Activated CD4-positive, alpha-beta T cell treated with anti-CD3 and anti-CD28 coated beads for 48 hours (primary cell): ENCODE results near the gene PARP16.
"Not testable (repeated sequence)": the region's sequence is repeated elsewhere in the genome, so short reads cannot be mapped to it uniquely, and the experiment has no call there.

Source experiments
- DNase-seq: peaks from one replicate; pipeline ENCODE4 v3.0.0-alpha.2; 2020

Gene PARP16

GRCh38 chr15:65270811-65271545 lies 15.7 kb downstream of the PARP16 start:
- DNase-seq = peak; percentile 42

DNA sequence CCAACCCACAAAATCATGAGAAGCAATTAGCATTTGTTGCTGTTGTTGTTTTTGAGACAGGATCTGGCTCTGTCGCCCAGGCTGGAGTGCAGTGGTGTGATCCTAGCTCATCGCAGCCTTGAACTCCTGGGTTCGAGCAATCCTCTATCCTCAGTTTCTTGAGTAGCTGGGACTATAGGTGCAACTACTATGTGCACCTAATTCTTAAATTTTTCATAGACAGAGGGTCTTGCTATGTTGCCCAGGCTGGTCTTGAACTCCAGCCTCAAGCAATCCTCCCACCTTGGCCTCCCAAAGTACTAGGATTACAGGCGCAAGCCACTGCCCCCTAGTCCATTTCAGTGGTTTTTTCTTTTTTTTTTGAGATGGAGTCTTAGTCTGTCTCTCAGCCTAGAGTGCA lies 18.3 kb downstream of the PARP16 start:
- no peak for DNase-seq

DNA sequence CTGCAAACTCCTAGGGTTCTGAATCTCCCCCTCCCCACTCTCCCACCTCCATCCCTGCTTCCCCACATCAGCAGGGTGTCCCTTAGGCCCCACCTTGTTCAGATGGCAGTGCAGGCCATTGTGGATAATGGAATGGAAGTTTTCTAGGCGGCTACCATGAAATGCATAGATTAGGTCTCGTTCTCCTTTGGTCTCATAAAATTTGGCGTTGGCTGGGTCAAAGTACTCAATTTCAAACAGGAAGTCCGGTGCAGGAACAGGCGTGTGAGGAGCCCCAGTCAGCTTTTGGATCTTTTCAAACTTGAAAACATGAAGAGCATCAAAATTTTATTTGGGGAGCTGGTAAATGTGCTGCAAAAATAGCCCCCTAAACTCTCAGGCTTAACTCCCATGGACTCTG lies 20.2 kb downstream of the PARP16 start:
- no peak for DNase-seq

DNA sequence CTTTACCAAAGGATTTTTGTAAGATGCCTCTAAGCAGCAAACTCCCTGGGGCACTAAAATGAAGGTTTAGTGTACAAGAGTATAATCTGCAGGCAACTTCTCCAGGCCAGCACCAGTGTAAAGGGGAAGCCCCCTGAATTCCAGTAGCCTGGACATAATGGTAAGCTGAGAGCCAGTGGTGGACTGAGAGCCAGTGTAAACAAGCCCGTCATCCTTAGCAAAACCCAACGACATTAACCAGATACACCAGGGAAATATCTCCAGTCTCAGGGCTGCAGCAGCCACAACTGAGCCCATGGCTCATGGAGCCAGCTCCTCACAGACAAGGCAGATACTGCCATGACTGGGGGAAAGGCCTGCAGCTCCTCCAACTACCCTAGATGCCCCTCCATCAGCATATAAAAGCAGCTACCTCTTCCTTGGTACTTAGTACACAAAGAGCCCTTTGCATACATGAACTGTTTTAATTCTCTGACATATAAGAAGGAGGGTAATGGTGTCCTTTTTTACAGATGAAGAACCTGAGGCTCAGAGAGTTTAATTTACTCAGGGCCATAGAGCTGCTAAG lies 21.7 kb downstream of the PARP16 start:
- no peak for DNase-seq

DNA sequence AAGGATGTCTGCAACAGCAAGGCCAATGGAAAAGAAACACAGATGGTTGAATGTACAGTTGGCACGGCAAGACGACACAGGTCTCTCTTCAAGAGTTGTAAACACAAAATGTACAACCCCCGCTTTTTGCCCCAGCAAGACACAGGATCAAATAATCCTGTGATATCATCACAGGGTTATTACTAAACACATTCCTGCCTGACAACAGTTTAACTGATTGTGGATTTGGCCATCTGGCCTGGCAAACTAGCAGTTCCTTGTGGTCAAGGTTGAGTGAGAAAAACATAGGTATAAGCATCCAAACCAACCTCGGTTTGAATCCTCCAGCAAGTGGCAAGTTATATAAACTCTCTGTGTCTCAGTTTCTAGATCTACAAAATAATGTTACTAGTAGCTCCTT lies 23.4 kb downstream of the PARP16 start:
- no peak for DNase-seq

DNA sequence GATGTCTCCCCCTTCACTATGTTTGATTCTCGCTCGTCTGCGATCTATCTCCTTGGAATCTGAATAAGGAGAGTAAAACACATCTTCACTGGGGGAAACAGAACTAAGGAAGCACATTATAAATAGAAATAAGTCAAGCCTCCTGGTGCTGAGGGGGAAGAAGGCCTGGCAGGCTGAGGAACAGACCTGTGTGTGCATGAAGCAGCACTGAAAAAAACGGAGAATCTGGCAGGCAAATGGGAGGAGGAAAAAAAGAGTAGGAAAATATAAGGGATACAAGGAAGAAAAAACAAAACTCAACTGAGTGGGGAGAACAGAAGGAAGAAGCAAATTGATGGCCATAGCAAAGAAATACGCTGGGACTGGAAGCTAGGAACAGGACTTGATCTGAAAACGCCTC lies 25.7 kb downstream of the PARP16 start:
- no peak for DNase-seq

DNA sequence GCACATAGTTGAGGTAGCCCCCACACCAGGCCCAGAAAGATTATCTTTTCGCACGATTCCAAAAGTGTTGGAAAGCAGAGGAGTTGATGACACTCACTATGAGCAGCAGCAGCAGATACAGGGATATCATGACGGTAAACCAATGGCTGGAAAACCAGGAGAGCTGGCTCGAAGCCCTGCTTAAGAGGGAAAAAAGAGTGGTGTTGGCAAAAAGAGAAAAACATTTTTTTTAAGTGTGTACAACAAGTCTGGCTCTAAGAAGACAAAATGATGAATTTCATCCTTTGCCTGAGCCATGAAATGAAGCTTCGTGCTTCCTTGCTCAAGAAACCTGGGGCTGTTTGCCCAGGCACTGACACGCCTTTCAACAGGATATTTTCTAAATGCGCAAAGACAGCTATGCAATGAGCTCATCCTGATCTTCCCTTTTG lies 27.3 kb downstream of the PARP16 start:
- no peak for DNase-seq

DNA sequence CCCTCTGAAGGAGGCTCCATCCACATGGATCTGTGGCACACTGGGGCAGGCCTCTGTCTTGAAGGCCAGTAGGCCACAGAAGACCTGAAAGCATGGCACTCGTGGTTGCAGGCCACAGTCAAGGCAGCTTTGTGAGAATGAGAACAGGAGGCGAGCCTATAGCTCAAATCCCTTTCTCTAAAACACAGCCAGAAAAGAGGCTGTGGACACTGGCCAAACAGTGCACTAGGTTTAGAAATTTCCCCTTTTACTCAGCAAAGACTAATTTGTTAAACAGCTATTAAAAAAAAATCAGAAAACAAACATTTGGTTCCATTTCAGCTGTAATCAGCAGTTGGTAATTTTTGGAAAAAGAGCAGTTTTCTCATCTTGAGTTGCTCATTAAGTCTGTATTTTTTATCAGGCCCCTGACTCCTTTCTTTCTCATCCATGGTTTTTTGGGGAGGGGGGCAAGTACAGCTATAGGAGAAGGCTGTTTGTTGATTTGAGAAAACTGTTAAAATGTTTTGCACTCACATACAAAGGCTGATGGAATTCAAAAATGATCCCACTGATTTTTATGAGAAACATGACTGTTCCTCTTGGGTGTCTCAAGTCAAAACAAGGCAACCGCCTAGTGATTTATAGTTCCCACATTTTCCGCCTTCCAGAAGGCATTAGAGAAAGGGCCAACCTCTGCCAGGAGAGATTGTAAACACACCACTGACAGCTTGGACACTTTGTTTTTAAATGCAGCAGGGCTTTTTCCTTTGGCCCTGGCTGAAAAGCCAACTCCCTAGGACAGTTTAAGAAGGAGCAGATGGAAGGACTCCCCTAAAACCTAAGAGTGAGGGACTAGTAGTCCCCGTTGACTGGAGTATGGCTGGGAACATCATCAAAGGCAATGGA lies 28.1 kb downstream of the PARP16 start:
- no peak for DNase-seq

GRCh38 chr15:65255486-65256140 lies 31.1 kb downstream of the PARP16 start:
- DNase-seq = no peak

GRCh38 chr15:65254758-65255157 lies 31.9 kb downstream of the PARP16 start:
- DNase-seq = no peak

GRCh38 chr15:65254356-65254755 lies 32.3 kb downstream of the PARP16 start:
- DNase-seq = no peak

- DNase-seq = peak; percentile 83
Measured at GRCh38 chr15:65249641-65250040, 37.0 kb downstream of the PARP16 start.

DNA sequence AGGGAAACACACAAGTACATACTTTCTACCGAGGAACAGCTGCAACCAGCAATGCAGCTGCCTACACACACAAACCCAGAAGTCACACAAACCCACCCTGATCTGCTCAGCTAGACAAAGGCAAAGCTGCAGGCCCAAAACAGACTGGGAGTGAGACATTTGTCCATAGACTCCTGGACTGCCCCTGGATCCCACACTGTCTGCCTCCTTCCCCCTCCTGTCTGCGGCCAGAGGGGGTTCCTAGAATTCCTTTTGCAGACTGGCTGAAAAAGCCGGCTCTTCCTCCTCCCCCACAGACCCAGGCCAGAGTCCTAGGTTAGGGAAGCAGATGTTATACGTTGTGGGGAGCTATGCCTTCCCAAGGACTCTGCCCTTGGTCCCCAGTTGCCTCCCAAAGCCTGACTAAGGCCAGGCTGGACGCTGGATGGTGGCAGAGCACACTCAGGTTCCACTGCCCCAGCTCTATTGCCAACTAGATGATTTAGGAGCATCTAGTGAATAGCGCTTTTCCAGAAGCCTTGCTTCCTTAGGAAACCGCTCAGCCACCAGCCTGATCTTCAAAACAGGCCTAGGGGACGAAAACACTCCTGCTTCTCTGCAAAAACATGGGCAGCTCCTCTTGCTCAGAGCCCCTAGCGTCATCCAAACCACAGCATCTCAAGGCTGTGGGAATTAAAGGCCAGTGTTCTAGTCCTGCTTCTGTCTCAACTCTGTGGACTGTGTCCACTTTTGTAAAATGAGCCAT lies 38.0 kb downstream of the PARP16 start:
- no peak for DNase-seq

- DNase-seq = no peak
Measured at GRCh38 chr15:65246939-65247338, 39.7 kb downstream of the PARP16 start.

DNA sequence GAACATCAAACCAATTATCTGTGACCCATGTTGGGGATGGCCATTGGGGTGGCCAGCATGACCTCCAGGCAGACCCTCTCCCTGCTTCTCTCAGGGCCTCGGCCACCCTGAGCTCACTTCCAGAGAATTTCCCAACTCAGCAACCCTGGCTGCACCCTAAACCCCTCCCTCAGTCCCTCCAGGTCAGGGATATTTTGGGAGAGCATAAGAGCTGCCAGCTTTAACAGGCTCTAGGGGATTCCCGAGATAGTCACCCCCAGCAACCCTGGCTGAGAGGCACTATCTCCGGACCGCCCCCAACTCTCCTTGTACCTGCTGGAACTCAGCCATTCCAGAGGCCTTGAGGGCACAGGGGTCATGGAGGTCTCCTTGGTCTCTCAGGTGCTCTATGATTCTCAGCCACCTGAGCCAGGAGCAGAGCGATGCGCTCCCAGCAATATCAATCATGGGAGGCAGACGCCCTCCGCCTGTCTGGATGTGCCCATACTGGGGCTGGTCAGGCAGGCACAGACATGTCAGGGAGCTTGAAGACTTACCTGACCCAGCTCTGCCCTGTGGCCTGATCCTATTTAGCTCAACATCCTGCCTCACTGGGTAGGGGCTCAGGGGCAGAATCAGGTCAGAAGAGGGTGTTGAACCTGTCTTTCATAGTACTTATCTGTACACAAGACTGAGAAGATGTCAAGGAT lies 40.5 kb downstream of the PARP16 start:
- DNase-seq = no peak

DNA sequence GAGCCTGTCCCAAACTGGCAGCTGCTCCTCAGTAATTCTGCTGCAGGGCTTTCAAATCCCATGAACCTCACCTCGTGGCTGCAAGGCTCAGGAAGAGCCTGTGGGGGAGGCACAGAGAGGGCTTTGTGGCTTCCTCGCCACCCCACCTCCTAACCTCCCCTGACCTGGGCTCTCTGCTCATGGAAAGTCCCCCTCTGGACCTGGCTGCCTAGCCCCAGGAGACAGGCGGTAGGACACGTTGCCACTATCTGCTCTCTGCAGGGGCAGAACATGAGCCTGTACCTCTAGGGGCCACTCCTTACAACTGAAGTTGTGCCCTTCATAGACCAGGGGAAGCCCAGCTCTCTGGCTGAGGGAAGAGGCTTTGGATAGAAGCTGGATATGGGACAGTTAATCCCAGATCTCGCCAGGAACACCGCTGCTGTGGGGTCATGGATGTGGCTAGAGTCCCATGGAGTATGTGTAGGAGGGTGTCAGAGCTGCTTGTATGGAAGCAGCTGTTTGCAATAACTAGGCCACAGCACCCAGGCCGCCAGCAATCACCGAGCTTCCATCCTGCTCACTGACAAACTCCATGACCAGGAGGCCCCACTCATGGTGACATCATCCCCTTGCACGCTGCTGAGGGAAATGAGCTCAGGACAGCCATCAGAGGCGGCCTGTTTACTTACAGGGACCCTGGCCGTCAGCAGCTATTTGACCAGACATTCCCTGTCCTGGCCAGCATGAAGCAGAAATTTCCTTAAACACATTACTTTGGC lies 41.4 kb downstream of the PARP16 start:
- no peak for DNase-seq

- no peak for DNase-seq
Measured at GRCh38 chr15:65244638-65245037, 42.0 kb downstream of the PARP16 start.

- DNase-seq = not testable (repeated sequence)
Measured at GRCh38 chr15:65236443-65236842, 50.2 kb downstream of the PARP16 start.

DNA sequence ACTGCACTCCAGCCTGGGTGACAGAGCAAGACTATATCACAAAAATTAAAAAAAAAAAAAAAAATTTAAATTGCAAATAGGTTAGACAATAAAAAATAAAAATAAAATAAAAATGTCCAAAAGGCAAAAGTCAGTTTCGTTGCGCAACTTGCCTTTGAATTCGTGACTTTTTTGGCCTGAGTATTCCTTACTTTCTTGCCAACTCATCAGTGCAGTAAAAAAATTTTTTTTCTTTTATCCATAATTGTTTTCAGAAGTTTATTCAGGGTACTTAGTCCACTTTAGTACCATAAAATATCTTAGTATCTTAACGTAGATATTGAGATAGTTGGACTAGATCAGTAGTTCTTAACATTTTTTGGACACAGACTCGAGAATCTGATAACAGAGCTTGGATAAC lies 53.0 kb downstream of the PARP16 start:
- no peak for DNase-seq

GRCh38 chr15:65232520-65232919 lies 54.2 kb downstream of the PARP16 start:
- no peak for DNase-seq

DNA sequence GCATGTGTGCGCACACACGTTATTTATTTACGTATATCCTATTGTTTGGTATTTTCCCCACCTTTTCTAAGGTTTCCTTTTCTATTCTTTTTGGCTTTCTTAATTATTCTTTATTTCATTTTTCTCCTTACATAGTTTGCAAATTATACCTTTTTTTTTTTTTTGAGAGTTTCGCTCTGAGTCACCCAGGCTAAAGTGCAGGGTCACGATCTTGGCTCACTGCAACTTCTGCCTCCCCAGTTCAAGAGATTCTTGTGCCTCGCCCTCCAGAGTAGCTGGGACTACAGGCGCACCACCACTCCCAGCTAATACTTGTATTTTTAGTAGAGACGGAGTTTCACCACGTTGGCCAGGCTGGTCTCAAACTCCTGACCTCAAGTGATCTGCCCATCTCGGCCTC lies 55.4 kb downstream of the PARP16 start:
- no peak for DNase-seq
